SH-SY5Y (cell line): ENCODE results near the gene CNTN5.

Experiments used
- GATA2 ChIP-seq: IDR thresholded peaks from 2 replicates; pipeline ENCODE4 v1.6.1; 2011; ENCODE audit warnings: mild to moderate bottlenecking, low read depth, low read length
- GATA3 ChIP-seq: IDR thresholded peaks from 2 replicates; pipeline ENCODE4 v1.6.1; 2011; ENCODE audit warnings: low read depth, mild to moderate bottlenecking, low read length, moderate library complexity

Gene CNTN5

GRCh38 chr11:99117603-99118002 lies 96.9 kb downstream of the CNTN5 start:
- TF ChIP-seq GATA2 (no peak), GATA3 (no peak)

- TF ChIP-seq GATA3 (no peak), GATA2 (no peak)
Observed at GRCh38 chr11:99135508-99135907, 114.8 kb downstream of the CNTN5 start.

- TF ChIP-seq GATA2 (no peak), GATA3 (no peak)
Observed at GRCh38 chr11:99142237-99142636, 121.5 kb downstream of the CNTN5 start.

GRCh38 chr11:99148352-99148751 lies 127.6 kb downstream of the CNTN5 start:
- TF ChIP-seq GATA2: no peak
- TF ChIP-seq GATA3: no peak

- TF ChIP-seq GATA2: no peak
- no peak for TF ChIP-seq GATA3
Observed at GRCh38 chr11:99154277-99154676, 133.5 kb downstream of the CNTN5 start.

- TF ChIP-seq GATA3 (no peak), GATA2 (no peak)
Observed at GRCh38 chr11:99160447-99160846, 139.7 kb downstream of the CNTN5 start.

- TF ChIP-seq GATA3 (no peak), GATA2 (no peak)
Observed at GRCh38 chr11:99162819-99163218, 142.1 kb downstream of the CNTN5 start.

- no peak for TF ChIP-seq GATA3
- no peak for TF ChIP-seq GATA2
Observed at GRCh38 chr11:99170591-99170990, 149.8 kb downstream of the CNTN5 start.

- no peak for TF ChIP-seq GATA2
- no peak for TF ChIP-seq GATA3
Observed at GRCh38 chr11:99171330-99171729, 150.6 kb downstream of the CNTN5 start.

GRCh38 chr11:99176430-99176829 lies 155.7 kb downstream of the CNTN5 start:
- TF ChIP-seq GATA2: no peak
- TF ChIP-seq GATA3: no peak

- TF ChIP-seq GATA3 (no peak), GATA2 (no peak)
Observed at GRCh38 chr11:99177446-99177845, 156.7 kb downstream of the CNTN5 start.

- TF ChIP-seq GATA3 (no peak), GATA2 (no peak)
Observed at GRCh38 chr11:99184146-99184545, 163.4 kb downstream of the CNTN5 start.

- TF ChIP-seq GATA2 (no peak), GATA3 (no peak)
Observed at GRCh38 chr11:99188221-99188620, 167.5 kb downstream of the CNTN5 start.

GRCh38 chr11:99192716-99193115 lies 172.0 kb downstream of the CNTN5 start:
- TF ChIP-seq GATA3 (no peak), GATA2 (no peak)

GRCh38 chr11:99197477-99197876 lies 176.7 kb downstream of the CNTN5 start:
- TF ChIP-seq GATA3 (no peak), GATA2 (no peak)

- no peak for TF ChIP-seq GATA2
- TF ChIP-seq GATA3: no peak
Observed at GRCh38 chr11:99198215-99198614, 177.5 kb downstream of the CNTN5 start.
